Upper lobe of left lung (tissue), 4 donors: ENCODE measurements around the gene BRD7.

Experiments
- EP300 ChIP-seq, 4 donors: sonication (generic); formaldehyde crosslinking; IDR thresholded peaks; one replicate each; pipeline ENCODE4 v1.5.1; 2017; ENCODE audit warnings: antibody characterized with exemption in 4 of 4, control low read depth in 2 of 4
- TF ChIP-seq, protein P1 (sequence below), 6 experiments: fragments of 450-650 bp in 4 of 6; fragments of 200-600 bp in 2 of 6; sonication (generic) in 2 of 6; IDR thresholded peaks; one replicate each; pipeline ENCODE4 v1.5.1; 2016 to 2019; ENCODE audit warnings: antibody characterized with exemption in 6 of 6

DNA sequence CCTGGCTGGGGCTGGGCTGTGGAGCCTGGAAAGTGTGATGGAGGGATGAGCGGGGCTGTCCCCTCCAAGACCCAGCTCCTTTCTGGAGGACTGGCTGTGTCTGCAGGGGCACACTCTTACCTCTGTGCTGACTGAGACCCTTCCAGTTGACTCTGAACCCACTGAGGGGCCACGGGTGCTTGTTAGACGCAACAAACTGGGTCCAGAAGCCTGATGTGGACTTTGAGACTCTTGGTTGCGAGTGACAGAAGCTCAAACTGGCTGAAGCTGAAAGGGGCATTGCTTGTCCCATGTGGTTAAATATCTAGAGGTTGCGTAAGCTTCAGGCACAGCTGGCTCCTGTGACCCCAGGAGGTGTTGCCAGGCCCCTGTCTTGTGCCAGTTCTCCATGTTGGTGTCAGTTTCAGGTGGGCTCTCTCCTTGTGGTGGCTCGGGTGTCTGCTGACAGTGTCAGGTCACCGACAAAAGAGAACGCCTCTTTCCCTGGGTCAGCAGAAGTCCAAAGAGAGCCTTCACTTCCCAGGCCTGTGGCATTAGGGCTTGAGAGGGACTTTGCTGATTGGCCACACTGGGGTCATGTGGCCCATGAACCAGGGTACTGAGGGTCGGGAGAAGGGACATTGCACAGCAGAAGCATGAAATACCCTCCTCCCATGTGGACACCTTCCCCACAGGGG lies 85.7 kb downstream of the BRD7 start:
- TF ChIP-seq, protein P1, sequence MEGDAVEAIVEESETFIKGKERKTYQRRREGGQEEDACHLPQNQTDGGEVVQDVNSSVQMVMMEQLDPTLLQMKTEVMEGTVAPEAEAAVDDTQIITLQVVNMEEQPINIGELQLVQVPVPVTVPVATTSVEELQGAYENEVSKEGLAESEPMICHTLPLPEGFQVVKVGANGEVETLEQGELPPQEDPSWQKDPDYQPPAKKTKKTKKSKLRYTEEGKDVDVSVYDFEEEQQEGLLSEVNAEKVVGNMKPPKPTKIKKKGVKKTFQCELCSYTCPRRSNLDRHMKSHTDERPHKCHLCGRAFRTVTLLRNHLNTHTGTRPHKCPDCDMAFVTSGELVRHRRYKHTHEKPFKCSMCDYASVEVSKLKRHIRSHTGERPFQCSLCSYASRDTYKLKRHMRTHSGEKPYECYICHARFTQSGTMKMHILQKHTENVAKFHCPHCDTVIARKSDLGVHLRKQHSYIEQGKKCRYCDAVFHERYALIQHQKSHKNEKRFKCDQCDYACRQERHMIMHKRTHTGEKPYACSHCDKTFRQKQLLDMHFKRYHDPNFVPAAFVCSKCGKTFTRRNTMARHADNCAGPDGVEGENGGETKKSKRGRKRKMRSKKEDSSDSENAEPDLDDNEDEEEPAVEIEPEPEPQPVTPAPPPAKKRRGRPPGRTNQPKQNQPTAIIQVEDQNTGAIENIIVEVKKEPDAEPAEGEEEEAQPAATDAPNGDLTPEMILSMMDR (IDR thresholded peaks at IDR 0.05), result no peak
- no peak for TF ChIP-seq EP300 (IDR thresholded peaks at IDR 0.05)
